Motor neuron (in vitro differentiated cells): ENCODE results near the gene MUC5AC. TPM values are rescaled to one million over a fixed set of nuclear protein-coding genes. Genes with fewer than 3 reads are reported as not detected.

Experiments
- ATAC-seq, 8 experiments: fragments of 200-7000 bp; cut with Tn5 transposase; replicated peaks in 6 of 8; 2 replicates each; pipeline ENCODE4 v1.8.0; 2021; ENCODE audit warnings: mild to moderate bottlenecking in 8 of 8, moderate library complexity in 8 of 8
- H3K27ac ChIP-seq, 2 donors: fragments of 250-450 bp; sonication (Bioruptor Pico); 2 replicates each; pipeline ENCODE4 v1.9.0; 2021; ENCODE audit warnings: antibody characterized with exemption in 2 of 2, mild to moderate bottlenecking in 2 of 2, moderate library complexity in 1 of 2
- H3K4me1 ChIP-seq, 2 donors: fragments of 250-450 bp; sonication (Bioruptor Pico); replicated peaks in 1 of 2; 2 replicates each; pipeline ENCODE4 v1.6.1; 2021; ENCODE audit warnings: antibody characterized with exemption in 2 of 2, mild to moderate bottlenecking in 2 of 2, moderate library complexity in 1 of 2
- H3K4me3 ChIP-seq, 5 donors: fragments of 250-450 bp; sonication (Bioruptor Pico); 2 replicates each; pipeline ENCODE4 v1.9.0; 2021; ENCODE audit warnings: antibody characterized with exemption in 5 of 5, mild to moderate bottlenecking in 5 of 5, moderate library complexity in 4 of 5
- WGBS, 10 experiments: fragments of 450-650 bp; shearing (Covaris generic); methylation state at CpG; one replicate each; pipeline ENCODE4 v1.0.0; 2022; 5-methylcytosine and 5-hydroxymethylcytosine counted together
- in situ Hi-C, 9 experiments: fragments of 400-800 bp; cut with MboI; loops; one replicate each; pipeline ENCODE4 v1.15.0; 2021; ENCODE audit warnings: low sequenced_read_pairs in 9 of 9, low pct_unique_long_range_greater_than_20kb in 2 of 9; ENCODE audit not compliant: unreplicated experiment in 9 of 9
- total RNA-seq, 8 experiments: library from RNA; unstranded; fragments of 300-600 nt; gene quantifications; 2 replicates each; pipeline versions ENCODE4 v1.2.3 to v1.2.4, GENCODE V29; 2022

Gene MUC5AC
- total RNA-seq, 8 experiments from 2014 or later, result under 0.01 to 0.57 (median 0.20) TPM

DNA sequence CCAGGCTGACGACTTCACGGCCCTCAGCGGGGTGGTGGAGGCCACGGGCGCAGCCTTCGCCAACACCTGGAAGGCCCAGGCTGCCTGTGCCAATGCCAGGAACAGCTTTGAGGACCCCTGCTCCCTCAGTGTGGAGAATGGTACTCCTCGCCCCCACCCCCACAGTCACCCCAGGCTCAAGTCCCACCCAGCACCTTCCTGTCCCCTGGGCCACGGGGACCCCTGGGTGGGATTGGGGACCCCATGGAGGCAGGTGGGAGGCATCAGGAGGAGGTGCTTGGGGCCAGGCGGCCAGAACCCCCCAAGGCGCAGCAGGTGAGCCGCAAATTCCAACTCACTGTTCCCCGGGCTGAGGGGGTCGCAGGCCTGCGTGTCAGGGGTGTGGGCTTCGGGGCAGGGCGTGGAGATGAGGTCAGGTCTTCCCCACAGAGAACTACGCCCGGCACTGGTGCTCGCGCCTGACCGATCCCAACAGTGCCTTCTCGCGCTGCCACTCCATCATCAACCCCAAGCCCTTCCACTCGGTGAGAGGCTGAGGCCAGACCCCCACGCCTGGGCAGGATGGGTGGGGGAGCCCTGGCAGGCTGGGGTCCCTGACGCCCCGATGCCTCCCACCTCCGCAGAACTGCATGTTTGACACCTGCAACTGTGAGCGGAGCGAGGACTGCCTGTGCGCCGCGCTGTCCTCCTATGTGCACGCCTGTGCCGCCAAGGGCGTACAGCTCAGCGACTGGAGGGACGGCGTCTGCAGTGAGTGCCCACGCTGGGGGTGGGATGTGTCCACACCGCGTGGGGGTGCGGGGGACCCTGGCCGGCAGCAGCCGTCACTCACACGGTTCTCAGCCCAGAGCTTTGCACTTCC is 74.5 kb downstream of the MUC5AC start:
- 100% methylated on average over 1 to 4 of the region's 46 CpGs; no CpG with 5 or more reads in 8 of the 10 experiments for WGBS, 10 experiments
- in situ Hi-C loops, result no loop called here
- no peak overlapping the region for H3K4me3 ChIP-seq
- H3K27ac ChIP-seq, result no peak overlapping the region
- no peak for ATAC-seq
- H3K4me1 ChIP-seq, result no peaks in the 10 kb centered on the region

- in situ Hi-C loops, result no loop called here
- H3K4me3 ChIP-seq, result no peak overlapping the region
- H3K27ac ChIP-seq, result no peak overlapping the region
- ATAC-seq, result no peak
- WGBS, 10 experiments, result 83% methylated on average over 1 of the region's 30 CpGs; no CpG with 5 or more reads in 9 of the 10 experiments
- H3K4me1 ChIP-seq, result no peaks in the 10 kb centered on the region
Observed at GRCh38 chr11:1232883-1233321, 75.1 kb downstream of the MUC5AC start.

DNA sequence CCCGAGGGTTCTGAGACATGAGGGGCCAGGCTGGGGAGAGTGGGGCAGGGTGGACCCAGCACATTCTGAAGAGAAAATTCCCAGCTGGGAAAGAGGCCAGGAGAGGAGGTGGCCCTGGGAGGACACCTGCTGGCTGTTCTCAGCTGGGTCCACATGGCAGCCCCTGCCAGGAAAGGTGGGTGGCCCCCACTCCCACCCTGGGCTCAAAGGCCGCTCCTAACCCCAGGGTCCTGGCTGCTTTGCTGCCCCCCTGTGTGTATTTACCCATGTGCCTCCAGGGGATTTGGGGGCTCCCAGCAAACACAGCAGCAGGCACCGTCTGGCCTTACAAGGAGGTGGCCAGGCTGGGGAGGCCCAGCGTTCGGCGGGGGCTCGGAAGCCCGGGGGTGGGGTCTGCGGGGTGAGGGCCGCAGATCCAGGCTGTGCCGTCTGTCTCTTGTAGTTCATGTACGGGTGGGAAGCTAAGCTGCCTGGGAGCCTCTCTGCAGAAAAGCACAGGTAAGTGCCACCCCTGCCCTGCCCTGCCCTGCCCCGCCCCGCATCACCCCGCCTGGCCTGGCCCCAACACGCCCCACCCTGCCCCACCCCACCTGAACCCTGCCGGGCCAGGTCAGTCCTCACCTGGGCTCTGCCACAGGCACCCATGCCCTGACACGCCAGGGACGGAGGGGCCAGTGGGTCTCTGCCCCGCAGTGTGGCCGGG is 75.7 kb downstream of the MUC5AC start:
- Histone ChIP-seq H3K4me3 (no peak overlapping the region), H3K4me1 (no peaks in the 10 kb centered on the region), H3K27ac (no peak overlapping the region)
- ATAC-seq, result peak in 4 of 8 experiments; percentile 20 to 54 (median 34)
- in situ Hi-C loops, result no loop called here
- WGBS, 10 experiments, result 100% methylated on average over 1 of the region's 21 CpGs; no CpG with 5 or more reads in 9 of the 10 experiments

DNA sequence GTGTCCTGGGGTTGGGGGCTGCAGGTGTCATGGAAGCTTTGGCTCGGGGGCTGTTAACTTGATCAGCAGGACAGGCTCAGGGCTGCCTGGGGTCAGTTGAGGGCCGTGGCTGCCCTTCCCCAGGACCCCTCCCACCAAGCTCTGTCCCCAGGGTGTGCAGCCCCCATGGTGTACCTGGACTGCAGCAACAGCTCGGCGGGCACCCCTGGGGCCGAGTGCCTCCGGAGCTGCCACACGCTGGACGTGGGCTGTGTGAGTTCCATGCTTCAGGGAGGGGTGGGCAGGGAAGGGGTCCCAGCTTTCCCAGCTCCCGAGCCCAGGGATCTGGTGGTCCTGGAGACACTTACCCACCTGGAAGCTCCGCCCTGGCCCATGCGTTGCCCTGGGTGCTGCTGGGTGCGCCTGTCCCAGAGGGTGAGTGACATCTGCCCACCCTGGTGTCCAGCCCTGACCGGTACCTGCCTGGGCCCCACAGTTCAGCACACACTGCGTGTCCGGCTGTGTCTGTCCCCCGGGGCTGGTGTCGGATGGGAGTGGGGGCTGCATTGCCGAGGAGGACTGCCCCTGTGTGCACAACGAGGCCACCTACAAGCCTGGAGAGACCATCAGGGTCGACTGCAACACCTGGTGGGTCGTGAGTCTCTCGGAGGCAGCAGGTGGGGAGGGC is 76.4 kb downstream of the MUC5AC start:
- no peak overlapping the region for H3K27ac ChIP-seq
- in situ Hi-C loops, result no loop called here
- ATAC-seq, result no peak
- WGBS, 10 experiments, result 61% methylated on average over 4 of the region's 22 CpGs; no CpG with 5 or more reads in 9 of the 10 experiments
- H3K4me3 ChIP-seq, result no peak overlapping the region
- no peaks in the 10 kb centered on the region for H3K4me1 ChIP-seq

DNA sequence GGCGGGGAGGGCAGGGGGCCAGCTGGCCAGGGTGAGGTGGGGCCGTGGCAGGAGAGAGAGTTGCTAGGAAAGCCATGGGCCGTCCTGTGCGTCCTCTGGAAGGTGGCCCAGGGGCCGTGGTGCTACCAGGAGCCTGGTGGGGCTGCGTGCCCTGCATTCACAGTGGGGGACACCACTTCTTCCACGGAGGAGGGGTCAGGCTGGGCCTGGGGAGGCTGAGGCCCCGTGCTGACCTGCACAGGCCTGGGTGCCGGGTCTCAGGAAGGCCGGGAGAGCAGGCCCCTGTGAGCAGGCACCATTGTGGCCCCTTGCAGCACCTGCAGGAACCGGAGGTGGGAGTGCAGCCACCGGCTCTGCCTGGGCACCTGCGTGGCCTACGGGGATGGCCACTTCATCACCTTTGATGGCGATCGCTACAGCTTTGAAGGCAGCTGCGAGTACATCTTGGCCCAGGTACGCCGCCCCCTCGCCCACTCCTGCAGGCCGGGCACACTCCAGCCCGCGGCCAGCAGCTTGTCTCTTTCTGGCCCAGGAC is 77.1 kb downstream of the MUC5AC start:
- 100% methylated on average over 1 of the region's 23 CpGs; no CpG with 5 or more reads in 9 of the 10 experiments for WGBS, 10 experiments
- no peak for ATAC-seq

DNA sequence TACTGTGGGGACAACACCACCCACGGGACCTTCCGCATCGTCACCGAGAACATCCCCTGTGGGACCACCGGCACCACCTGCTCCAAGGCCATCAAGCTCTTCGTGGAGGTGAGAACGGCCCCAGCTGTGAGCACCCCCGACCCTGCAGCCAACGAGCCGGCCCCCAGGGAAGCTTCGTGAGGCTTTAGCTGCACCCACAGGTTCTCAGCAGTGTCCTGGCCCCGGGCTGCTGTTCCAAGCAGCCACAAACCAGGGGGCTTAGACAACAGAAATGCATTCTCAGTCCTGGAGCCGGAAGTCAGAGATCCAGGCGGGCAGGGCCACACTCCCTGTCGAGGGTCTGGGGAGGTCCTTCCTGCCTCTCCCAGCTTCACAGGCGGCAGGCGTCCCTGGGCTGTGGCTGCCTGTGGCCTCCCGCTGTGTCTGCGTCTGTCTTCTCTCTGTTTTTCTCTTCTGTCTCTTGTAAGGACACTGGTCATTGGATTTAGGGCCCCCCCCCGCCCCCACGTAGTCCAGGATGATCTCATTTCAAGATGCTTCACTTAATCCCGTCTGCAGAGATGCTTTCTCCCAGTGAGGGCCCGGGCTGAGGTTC is 77.7 kb downstream of the MUC5AC start:
- in situ Hi-C loops, result no loop called here
- Histone ChIP-seq H3K4me3 (no peak overlapping the region), H3K4me1 (no peaks in the 10 kb centered on the region), H3K27ac (no peak overlapping the region)
- ATAC-seq, result peak in 5 of 8 experiments; percentile 22 to 47 (median 42)
- WGBS, 10 experiments, result 15 to 93% (median 62%) methylated on average over 1 to 7 of the region's 23 CpGs; no CpG with 5 or more reads in 4 of the 10 experiments

More for the DNA sequence above, 77.1 kb downstream of the MUC5AC start:
- Histone ChIP-seq H3K4me1 (no peaks in the 10 kb centered on the region), H3K4me3 (no peak overlapping the region), H3K27ac (no peak overlapping the region)
- in situ Hi-C loops, result no loop called here

- in situ Hi-C loops, result no loop called here
- Histone ChIP-seq H3K27ac (no peak overlapping the region), H3K4me3 (no peak overlapping the region), H3K4me1 (no peaks in the 10 kb centered on the region)
- WGBS, 10 experiments, result 33 to 80% (median 49%) methylated on average over 1 to 6 of the region's 16 CpGs; no CpG with 5 or more reads in 6 of the 10 experiments
- ATAC-seq, result peak in 4 of 8 experiments; percentile 13 to 27 (median 21)
Observed at GRCh38 chr11:1235901-1236315, 78.2 kb downstream of the MUC5AC start.

- 65 to 100% (median 77%) methylated on average over 2 to 9 of the region's 37 CpGs; no CpG with 5 or more reads in 6 of the 10 experiments for WGBS, 10 experiments
- Histone ChIP-seq H3K4me1 (no peaks in the 10 kb centered on the region), H3K27ac (no peak overlapping the region), H3K4me3 (no peak overlapping the region)
- no peak for ATAC-seq
- in situ Hi-C loops, result no loop called here
Observed at GRCh38 chr11:1236316-1237127, 78.8 kb downstream of the MUC5AC start.

DNA sequence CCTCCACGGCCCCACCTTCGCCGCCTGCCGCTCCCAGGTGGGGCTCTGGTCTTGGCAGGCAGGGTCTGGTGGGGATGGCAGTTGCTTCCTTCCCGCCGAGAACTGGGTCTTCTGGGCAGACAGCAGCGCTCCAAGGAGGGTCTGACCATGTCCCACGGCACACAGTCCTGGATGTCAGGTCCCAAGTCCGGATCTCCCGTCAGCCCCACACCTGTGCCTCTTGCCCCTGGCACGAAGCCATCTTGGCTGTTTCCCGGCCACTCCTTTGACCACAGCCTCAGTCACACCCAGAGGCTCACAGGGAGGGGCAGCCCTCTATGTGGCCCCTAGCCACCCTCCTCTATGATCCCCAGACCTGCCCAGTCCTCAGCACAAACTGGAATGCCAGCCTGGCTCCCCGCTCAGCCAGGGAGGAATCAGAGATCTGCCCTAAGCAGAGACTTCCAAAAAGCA is 79.4 kb downstream of the MUC5AC start:
- no peak overlapping the region for H3K27ac ChIP-seq
- no peak for ATAC-seq
- in situ Hi-C loops, result no loop called here
- 8 to 100% (median 83%) methylated on average over 1 to 6 of the region's 13 CpGs; no CpG with 5 or more reads in 4 of the 10 experiments for WGBS, 10 experiments
- H3K4me3 ChIP-seq, result no peak overlapping the region
- H3K4me1 ChIP-seq, result no peaks in the 10 kb centered on the region

- WGBS, 10 experiments, result 20 to 40% (median 37%) methylated on average over 1 to 2 of the region's 10 CpGs; no CpG with 5 or more reads in 6 of the 10 experiments
- no peak for ATAC-seq
Observed at GRCh38 chr11:1237851-1238250, 80.1 kb downstream of the MUC5AC start.

GRCh38 chr11:1238767-1239595 is 81.2 kb downstream of the MUC5AC start:
- WGBS, 10 experiments, result 44 to 100% (median 53%) methylated on average over 3 to 14 of the region's 34 CpGs; no CpG with 5 or more reads in 6 of the 10 experiments
- Histone ChIP-seq H3K27ac (no peak overlapping the region), H3K4me3 (no peak overlapping the region), H3K4me1 (no peaks in the 10 kb centered on the region)
- ATAC-seq, result no peak
- in situ Hi-C loops, result no loop called here

More at GRCh38 chr11:1237851-1238250, 80.1 kb downstream of the MUC5AC start:
- no peak overlapping the region for H3K27ac ChIP-seq
- no peaks in the 10 kb centered on the region for H3K4me1 ChIP-seq
- no peak overlapping the region for H3K4me3 ChIP-seq
- in situ Hi-C loops, result no loop called here
